ENCODE data around the gene ZNF667.

The ZNF667 gene

GRCh38 chr19:56423276-56423984 lies 53.7 kb downstream of the ZNF667 start:
- in situ Hi-C loops (cut with HindIII; ENCODE audit: low pct_unique_long_range_greater_than_20kb, low sequenced_read_pairs): no loop called here
- TF ChIP-seq JUND (IDR thresholded peaks at IDR 0.05; ENCODE audit: low read depth): no peak
- DNase-seq (ENCODE audit: low read depth in 1 of 2, low spot score in 1 of 2): no peak

- in situ Hi-C loops (cut with HindIII; ENCODE audit: low pct_unique_long_range_greater_than_20kb, low sequenced_read_pairs): no loop called here
- no peak for TF ChIP-seq JUND (IDR thresholded peaks at IDR 0.05; ENCODE audit: low read depth)
- DNase-seq (ENCODE audit: low read depth in 1 of 2, low spot score in 1 of 2): no peak
Observed at GRCh38 chr19:56405062-56405461, 72.1 kb downstream of the ZNF667 start.

GRCh38 chr19:56404705-56405056 lies 72.5 kb downstream of the ZNF667 start:
- no peak for DNase-seq (ENCODE audit: low read depth in 1 of 2, low spot score in 1 of 2)
- in situ Hi-C loops (cut with HindIII; ENCODE audit: low pct_unique_long_range_greater_than_20kb, low sequenced_read_pairs): no loop called here
- TF ChIP-seq JUND (IDR thresholded peaks at IDR 0.05; ENCODE audit: low read depth): no peak

GRCh38 chr19:56403764-56404704 lies 73.1 kb downstream of the ZNF667 start, which contains the start of gene ZNF583:
Gene ZNF583, plus strand, starts transcription at chr19:56404332. Its CDS starts 2,783 bp downstream, at chr19:56407115.
- peak; percentile 79 to 93 for DNase-seq (ENCODE audit: low read depth in 1 of 2, low spot score in 1 of 2)
- in situ Hi-C loops (cut with HindIII; ENCODE audit: low pct_unique_long_range_greater_than_20kb, low sequenced_read_pairs): no loop called here
- TF ChIP-seq JUND (IDR thresholded peaks at IDR 0.05; ENCODE audit: low read depth): no peak

GRCh38 chr19:56403261-56403660 lies 73.9 kb downstream of the ZNF667 start:
- no peak for DNase-seq (ENCODE audit: low read depth in 1 of 2, low spot score in 1 of 2)
- TF ChIP-seq JUND (IDR thresholded peaks at IDR 0.05; ENCODE audit: low read depth): no peak
- in situ Hi-C loops (cut with HindIII; ENCODE audit: low pct_unique_long_range_greater_than_20kb, low sequenced_read_pairs): no loop called here

GRCh38 chr19:56400485-56400884 lies 76.7 kb downstream of the ZNF667 start:
- no peak for DNase-seq (ENCODE audit: low read depth in 1 of 2, low spot score in 1 of 2)
- in situ Hi-C loops (cut with HindIII; ENCODE audit: low pct_unique_long_range_greater_than_20kb, low sequenced_read_pairs): no loop called here
- no peak for TF ChIP-seq JUND (IDR thresholded peaks at IDR 0.05; ENCODE audit: low read depth)

GRCh38 chr19:56398809-56399208 lies 78.3 kb downstream of the ZNF667 start:
- no peak for DNase-seq (ENCODE audit: low read depth in 1 of 2, low spot score in 1 of 2)
- no peak for TF ChIP-seq JUND (IDR thresholded peaks at IDR 0.05; ENCODE audit: low read depth)
- in situ Hi-C loops (cut with HindIII; ENCODE audit: low pct_unique_long_range_greater_than_20kb, low sequenced_read_pairs): no loop called here

- DNase-seq (ENCODE audit: low read depth in 1 of 2, low spot score in 1 of 2): peak; percentile 84 to 97
- in situ Hi-C loops (cut with HindIII; ENCODE audit: low pct_unique_long_range_greater_than_20kb, low sequenced_read_pairs): no loop called here
- TF ChIP-seq JUND (IDR thresholded peaks at IDR 0.05; ENCODE audit: low read depth): no peak
Observed at GRCh38 chr19:56393119-56394012, 83.8 kb downstream of the ZNF667 start, which contains the start of gene ZNF582. Gene ZNF582, minus strand, starts transcription at chr19:56393534. Its CDS starts 1,782 bp downstream, at chr19:56391752.
